Neural cell (in vitro differentiated cells): ENCODE measurements around the gene PTRH2. TPM values are rescaled to one million over a fixed set of nuclear protein-coding genes. Genes with fewer than 3 reads are reported as not detected.

ENCODE experiments used
- H2AFZ ChIP-seq: fragments of 200-600, 300-800 bp; sonication (generic), shearing (Covaris generic); 2 replicates; pipeline ENCODE4 v1.6.0; 2014; ENCODE audit warnings: low read depth, mild to moderate bottlenecking, antibody characterized with exemption, low read length, moderate library complexity
- H3F3A ChIP-seq: fragments of 200-600 bp; shearing (Covaris generic); 2 replicates; pipeline ENCODE4 v1.6.1; 2016; ENCODE audit warnings: mild to moderate bottlenecking, moderate library complexity, mixed read lengths, antibody characterized with exemption, low read length; ENCODE audit not compliant: insufficient read depth, poor library complexity, severe bottlenecking
- H3K27ac ChIP-seq: fragments of 200-600, 300-800 bp; sonication (generic), shearing (Covaris generic); 2 replicates; pipeline ENCODE4 v1.5.1; 2014; ENCODE audit warnings: mild to moderate bottlenecking, low read length, moderate library complexity
- H3K27me3 ChIP-seq: fragments of 300-800, 200-600 bp; sonication (generic), shearing (Covaris generic); 2 replicates; pipeline ENCODE4 v1.6.0; 2014; ENCODE audit warnings: mild to moderate bottlenecking, low read depth, low read length, moderate library complexity; ENCODE audit not compliant: insufficient read depth
- H3K36me3 ChIP-seq: fragments of 300-800, 200-600 bp; sonication (generic), shearing (Covaris generic); 2 replicates; pipeline ENCODE4 v1.5.1; 2014; ENCODE audit warnings: mild to moderate bottlenecking, antibody characterized with exemption, low read length, moderate library complexity; ENCODE audit not compliant: insufficient read depth
- H3K4me2 ChIP-seq: fragments of 300-800, 200-600 bp; sonication (generic), shearing (Covaris generic); 2 replicates; pipeline ENCODE4 v1.6.0; 2014; ENCODE audit warnings: mild to moderate bottlenecking, low read length
- H3K4me3 ChIP-seq: fragments of 300-800, 200-600 bp; sonication (generic), shearing (Covaris generic); 2 replicates; pipeline ENCODE4 v1.5.1; 2014; ENCODE audit warnings: mild to moderate bottlenecking, low read length, moderate library complexity
- H3K79me2 ChIP-seq: fragments of 200-600 bp; shearing (Covaris generic); replicated peaks from 2 replicates; pipeline ENCODE4 v1.6.0; 2014; ENCODE audit warnings: mild to moderate bottlenecking, low read length, moderate library complexity; ENCODE audit not compliant: insufficient read depth
- H3K9ac ChIP-seq: fragments of 300-800, 200-600 bp; sonication (generic), shearing (Covaris generic); 2 replicates; pipeline ENCODE4 v1.6.1; 2016; ENCODE audit warnings: mild to moderate bottlenecking, low read length, mixed read lengths
- H3K9me2 ChIP-seq: fragments of 200-600 bp; shearing (Covaris generic); 2 replicates; pipeline ENCODE4 v1.6.1; 2016; ENCODE audit warnings: mild to moderate bottlenecking, low read length, mixed read lengths; ENCODE audit not compliant: insufficient read depth
- H3K9me3 ChIP-seq: fragments of 200-600, 300-800 bp; sonication (generic), shearing (Covaris generic); 2 replicates; pipeline ENCODE4 v1.6.1; 2016; ENCODE audit warnings: mild to moderate bottlenecking, mixed run types, low read length, moderate library complexity, mixed read lengths
- H4K20me1 ChIP-seq: fragments of 200-600 bp; shearing (Covaris generic); 2 replicates; pipeline ENCODE4 v1.6.1; 2016; ENCODE audit warnings: mild to moderate bottlenecking, mixed run types; ENCODE audit not compliant: insufficient read depth
- CTCF ChIP-seq: fragments of 450-650 bp; IDR thresholded peaks from 2 replicates; pipeline ENCODE4 v1.5.1; 2014; ENCODE audit warnings: antibody characterized with exemption, mild to moderate bottlenecking, moderate library complexity; ENCODE audit not compliant: poor library complexity, severe bottlenecking
- EP300 ChIP-seq: fragments of 450-650 bp; conservative IDR thresholded peaks from 2 replicates; pipeline ENCODE4 v1.6.1; 2014; ENCODE audit warnings: antibody characterized with exemption, mild to moderate bottlenecking, moderate library complexity; ENCODE audit not compliant: poor library complexity, severe bottlenecking
- EZH2 ChIP-seq: fragments of 200-600, 300-800 bp; shearing (Covaris generic), sonication (generic); IDR thresholded peaks from 2 replicates; pipeline ENCODE4 v1.6.1; 2014; ENCODE audit warnings: antibody characterized with exemption, low read length, borderline replicate concordance, mild to moderate bottlenecking; ENCODE audit not compliant: insufficient read depth, poor library complexity, severe bottlenecking
- MXI1 ChIP-seq: fragments of 450-650 bp; conservative IDR thresholded peaks from 2 replicates; pipeline ENCODE4 v1.6.1; 2014; ENCODE audit warnings: antibody characterized with exemption, mild to moderate bottlenecking; ENCODE audit not compliant: poor library complexity, severe bottlenecking
- POLR2AphosphoS5 ChIP-seq: IDR thresholded peaks from 2 replicates; pipeline ENCODE4 v1.6.1; 2012
- RAD21 ChIP-seq: fragments of 450-650 bp; conservative IDR thresholded peaks from 2 replicates; pipeline ENCODE4 v1.6.1; 2014; ENCODE audit warnings: antibody characterized with exemption, mild to moderate bottlenecking, moderate library complexity
- REST ChIP-seq: IDR thresholded peaks from 2 replicates; pipeline ENCODE4 v1.6.1; 2012; ENCODE audit warnings: borderline replicate concordance
- SMC3 ChIP-seq: fragments of 450-650 bp; conservative IDR thresholded peaks from 2 replicates; pipeline ENCODE4 v1.6.1; 2014; ENCODE audit warnings: antibody characterized with exemption, mild to moderate bottlenecking, moderate library complexity; ENCODE audit not compliant: poor library complexity
- TAF1 ChIP-seq: IDR thresholded peaks from 2 replicates; pipeline ENCODE4 v1.6.1; 2012; ENCODE audit warnings: low read depth
- polyA plus RNA-seq: library from polyadenylated mRNA; depleted of rRNA; stranded (reverse); fragments of >200 nt; gene quantifications from 2 replicates; pipeline ENCODE4 v1.2.3, GENCODE V29; 2014

PTRH2 gene
- polyA plus RNA-seq, 1 donor from 2014 or later: 11.7 TPM

GRCh38 chr17:59723607-59724006, 16.4 kb upstream of the PTRH2 start:
- Histone ChIP-seq H3K4me2 (no peak overlapping the region), H3K9ac (no peak overlapping the region), H3K9me2 (no peaks in the 10 kb centered on the region), H2AFZ (no peak overlapping the region), H3K79me2 (peaks cover 23% of the 10 kb centered on the region), H3K27ac (no peak overlapping the region), H3F3A (no peaks in the 10 kb centered on the region), H3K4me3 (no peak overlapping the region), H4K20me1 (no peaks in the 10 kb centered on the region), H3K36me3 (no peaks in the 10 kb centered on the region), H3K27me3 (no peaks in the 10 kb centered on the region), H3K9me3 (no peaks in the 10 kb centered on the region)
- TF ChIP-seq SMC3 (no peak), REST (no peak), POLR2AphosphoS5 (no peak), MXI1 (no peak), EP300 (no peak), TAF1 (no peak), RAD21 (no peak), CTCF (no peak), EZH2 (no peak)

- Histone ChIP-seq H2AFZ (no peak overlapping the region), H3K9ac (no peak overlapping the region), H3K79me2 (peaks cover 21% of the 10 kb centered on the region), H3K9me2 (no peaks in the 10 kb centered on the region), H3K27ac (no peak overlapping the region), H3K27me3 (no peaks in the 10 kb centered on the region), H3K9me3 (no peaks in the 10 kb centered on the region), H3F3A (no peaks in the 10 kb centered on the region), H3K4me3 (no peak overlapping the region), H4K20me1 (no peaks in the 10 kb centered on the region), H3K4me2 (no peak overlapping the region), H3K36me3 (no peaks in the 10 kb centered on the region)
- TF ChIP-seq MXI1: no peak
- no peak for TF ChIP-seq POLR2AphosphoS5
- no peak for TF ChIP-seq EP300
- TF ChIP-seq TAF1: no peak
- no peak for TF ChIP-seq SMC3
- no peak for TF ChIP-seq REST
- no peak for TF ChIP-seq CTCF
- TF ChIP-seq EZH2: no peak
- TF ChIP-seq RAD21: no peak
Observed at GRCh38 chr17:59723041-59723440, 15.8 kb upstream of the PTRH2 start.
